CD4-positive, alpha-beta memory T cell (primary cell): ENCODE data around the gene VARS1. TPM values are rescaled to one million over a fixed set of nuclear protein-coding genes. Genes with fewer than 3 reads are reported as not detected.

Source experiments
- CTCF ChIA-PET: fragments of 350-600 bp; sonication (Branson Sonifier 250); formaldehyde crosslinking; loops from one replicate; lab custom pipeline; 2021; ENCODE audit warnings: inconsistent platforms; ENCODE audit not compliant: partially characterized antibody; lab: Charles Lee
- POLR2A ChIA-PET: fragments of 350-600 bp; sonication (Branson Sonifier 250); formaldehyde crosslinking; loops from one replicate; lab custom pipeline; 2021; ENCODE audit not compliant: partially characterized antibody; lab: Charles Lee
- DNase-seq, 5 donors: peaks; one replicate each; pipeline versions ENCODE4 v3.0.0 to v3.0.0-alpha.2; 2020 to 2022; ENCODE audit warnings: mixed read lengths in 1 of 5
- H3K27ac ChIP-seq: one replicate; pipeline ENCODE4 v1.7.0; 2013; ENCODE audit warnings: low read depth, low read length
- H3K27me3 ChIP-seq: 2 replicates; pipeline ENCODE4 v1.7.0; 2013; ENCODE audit warnings: mild to moderate bottlenecking, low read length, moderate library complexity; ENCODE audit not compliant: insufficient read depth
- H3K36me3 ChIP-seq: 2 replicates; pipeline ENCODE4 v1.7.0; 2013; ENCODE audit warnings: mild to moderate bottlenecking, low read length, moderate library complexity; ENCODE audit not compliant: insufficient read depth
- H3K4me1 ChIP-seq: 2 replicates; pipeline ENCODE4 v1.7.0; 2013; ENCODE audit warnings: mild to moderate bottlenecking, low read length, moderate library complexity; ENCODE audit not compliant: insufficient read depth
- H3K4me3 ChIP-seq, 2 donors: one replicate each; pipeline ENCODE4 v1.7.0; 2013; ENCODE audit warnings: low read length in 2 of 2, mild to moderate bottlenecking in 1 of 2
- H3K9me3 ChIP-seq, 2 donors: one replicate each; pipeline ENCODE4 v1.7.0; 2013; ENCODE audit warnings: low read length in 2 of 2, control low read depth in 1 of 2; ENCODE audit not compliant: control insufficient read depth in 1 of 2
- H3K27ac Mint-ChIP-seq, 7 donors: one replicate each; pipeline ENCODE4 v1.8.0; 2020 to 2021; ENCODE audit warnings: mixed read lengths in 7 of 7, mild to moderate bottlenecking in 6 of 7, inconsistent platforms in 3 of 7, moderate library complexity in 3 of 7
- H3K27me3 Mint-ChIP-seq, 2 donors: one replicate each; pipeline ENCODE4 v1.8.0; 2020 to 2021; ENCODE audit warnings: mixed read lengths in 2 of 2
- H3K36me3 Mint-ChIP-seq, 2 donors: one replicate each; pipeline ENCODE4 v1.8.0; 2020 to 2021; ENCODE audit warnings: mixed read lengths in 2 of 2, inconsistent platforms in 1 of 2, mild to moderate bottlenecking in 1 of 2
- H3K4me1 Mint-ChIP-seq, 4 donors: one replicate each; pipeline ENCODE4 v1.8.0; 2020 to 2021; ENCODE audit warnings: mixed read lengths in 4 of 4, mild to moderate bottlenecking in 1 of 4
- H3K4me3 Mint-ChIP-seq, 8 donors: one replicate each; pipeline ENCODE4 v1.8.0; 2020 to 2021; ENCODE audit warnings: mixed read lengths in 8 of 8, mild to moderate bottlenecking in 7 of 8, moderate library complexity in 6 of 8, inconsistent platforms in 3 of 8
- H3K9me3 Mint-ChIP-seq, 8 donors: one replicate each; pipeline ENCODE4 v1.8.0; 2020 to 2021; ENCODE audit warnings: mixed read lengths in 8 of 8, mild to moderate bottlenecking in 5 of 8, inconsistent platforms in 3 of 8, moderate library complexity in 1 of 8
- intact Hi-C: fragments of 100-400 bp; cut with micrococcal nuclease; formaldehyde crosslinking; loops from one replicate; pipeline ENCODE4 v1.15.1; 2023
- polyA plus RNA-seq, 2 donors: library from polyadenylated mRNA; unstranded; fragments of 300-500 nt; fragmentation: Illumina TruSeq; gene quantifications; one replicate each; pipeline ENCODE4 v1.2.3, GENCODE V29; 2021
- total RNA-seq, 2 experiments: library from RNA; stranded (reverse); gene quantifications; one replicate each; pipeline ENCODE4 v1.2.3, GENCODE V29; 2021

Gene VARS1
- total and polyA plus RNA-seq, 4 experiments from 2014 or later, result 39.6 to 46.8 (median 44.7) TPM

DNA sequence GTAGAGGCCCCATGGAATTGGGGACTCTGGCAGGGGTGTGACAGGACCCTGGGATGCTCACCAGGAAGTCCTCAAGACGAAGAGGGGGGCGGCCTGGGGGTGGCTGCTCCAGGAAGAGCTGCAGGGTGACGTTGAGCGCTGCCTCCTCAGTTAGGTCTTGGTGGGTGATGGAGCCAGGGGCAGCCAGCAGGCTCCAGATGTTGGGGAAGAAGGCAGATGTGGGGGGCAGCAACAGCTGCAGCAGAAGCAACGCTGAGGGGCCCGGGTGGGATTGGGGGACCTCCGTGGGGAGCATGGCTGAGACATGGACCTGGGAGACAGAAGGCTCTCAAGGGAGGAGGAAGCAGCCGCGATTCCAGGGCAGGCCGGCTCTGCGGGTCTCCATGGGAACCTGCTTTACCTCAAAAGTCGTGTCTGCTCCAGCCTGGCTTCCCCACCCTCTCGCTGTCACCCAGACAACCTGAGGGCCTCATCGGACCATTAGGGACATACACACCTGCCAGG lies 19.0 kb downstream of the VARS1 start:
- peak overlapping the region in 1 of 2 donors; percentile 30 for H3K4me3 ChIP-seq
- peaks cover 20% of the 10 kb centered on the region for H3K36me3 ChIP-seq
- H3K27me3 Mint-ChIP-seq, result no peaks in the 10 kb centered on the region
- ChIA-PET CTCF (interaction anchor here (12.8 kb wide), 1 partner anchor 43 kb away, joined by 173 read pairs; the partner anchor contains the start of genes CLIC1, DDAH2 and MSH5), POLR2A (interaction anchor here (1.2 to 1.9 kb wide), 3 partner anchors 19 to 87 kb away, joined by 3 to 10 read pairs (median 4); partner anchors contain the start of genes MSH5 and VARS1)
- no peaks in the 10 kb centered on the region for H3K27me3 ChIP-seq
- H3K27ac Mint-ChIP-seq, result peak overlapping the region; percentile 19 to 78 (median 65)
- H3K4me1 ChIP-seq, result peaks cover 50% of the 10 kb centered on the region
- H3K27ac ChIP-seq, result peak overlapping the region; percentile 46
- H3K36me3 Mint-ChIP-seq, result peaks cover 0 to 26% of the 10 kb centered on the region in 2 donors
- H3K9me3 Mint-ChIP-seq, result no peaks in the 10 kb centered on the region
- intact Hi-C loops, result loop anchor here (2.0 kb wide), 1 partner anchor 18 kb away; the partner anchor contains the start of gene VARS1
- no peaks in the 10 kb centered on the region for H3K9me3 ChIP-seq
- DNase-seq, result no peak
- H3K4me1 Mint-ChIP-seq, result peaks cover 14 to 48% (median 33%) of the 10 kb centered on the region in 4 donors
- H3K4me3 Mint-ChIP-seq, result peak overlapping the region; percentile 27 to 75 (median 58)

DNA sequence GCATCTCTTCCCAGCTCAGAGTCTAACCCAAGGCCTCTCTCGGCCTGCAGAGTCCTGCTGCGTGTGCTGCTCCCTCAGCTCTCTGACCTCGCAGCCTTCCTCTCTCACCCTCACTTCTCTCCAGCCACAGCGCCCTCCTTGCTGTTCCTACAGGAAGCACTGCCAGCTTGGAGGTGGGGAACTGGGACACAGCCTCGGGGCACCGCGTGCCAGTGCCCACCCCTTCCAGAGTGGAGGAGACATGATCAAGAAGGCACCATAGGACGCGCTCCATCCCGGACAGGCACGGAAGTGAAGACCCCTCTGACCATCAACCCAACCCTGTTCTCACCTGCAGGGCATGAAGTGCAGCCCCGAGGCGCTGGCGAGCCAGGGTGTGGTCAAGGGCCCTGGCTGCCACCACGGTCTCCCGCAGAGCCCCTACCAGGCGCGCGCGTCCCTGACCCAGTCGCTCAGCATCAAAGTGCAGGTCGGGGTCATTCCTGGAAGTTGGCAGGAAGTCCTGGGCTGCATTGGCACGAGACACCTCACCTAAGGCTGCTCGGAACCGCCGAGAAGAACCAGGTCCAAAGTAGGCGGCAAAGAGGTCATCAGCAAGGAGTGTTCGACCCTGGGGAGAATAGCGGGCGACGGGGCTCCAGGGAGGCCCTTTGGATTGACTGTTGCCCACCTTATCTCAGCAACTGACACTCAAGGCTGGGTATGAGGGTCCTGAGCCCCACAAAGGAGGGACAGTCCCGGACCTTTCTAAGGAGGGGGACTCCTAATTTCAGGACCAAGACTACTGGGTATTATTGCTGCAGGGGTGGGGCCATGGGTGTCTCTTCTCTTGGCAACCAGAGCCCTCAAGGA lies 19.7 kb downstream of the VARS1 start:
- Mint-ChIP-seq H3K27me3 (no peaks in the 10 kb centered on the region), H3K9me3 (no peaks in the 10 kb centered on the region), H3K27ac (peak overlapping the region; percentile 29 to 78 (median 66)), H3K4me3 (peak overlapping the region in 5 of 8 donors; percentile 44 to 73 (median 61)), H3K4me1 (peaks cover 18 to 54% (median 39%) of the 10 kb centered on the region in 4 donors), H3K36me3 (peaks cover 0 to 24% of the 10 kb centered on the region in 2 donors)
- intact Hi-C loops, result loop anchor here (2.0 kb wide), 1 partner anchor 19 kb away; the partner anchor contains the start of gene VARS1
- Histone ChIP-seq H3K36me3 (peaks cover 14% of the 10 kb centered on the region), H3K4me1 (peaks cover 57% of the 10 kb centered on the region), H3K9me3 (no peaks in the 10 kb centered on the region), H3K27me3 (no peaks in the 10 kb centered on the region), H3K27ac (peak overlapping the region; percentile 46), H3K4me3 (no peak overlapping the region)
- CTCF ChIA-PET, result interaction anchor here (1.5 to 12.8 kb wide), 3 partner anchors 11 to 42 kb away, joined by 4 to 173 read pairs (median 5); partner anchors contain the start of genes CLIC1, DDAH2 and MSH5
- no peak for DNase-seq
- POLR2A ChIA-PET, result interaction anchor here (1.1 to 7.1 kb wide), 5 partner anchors 19 to 87 kb away, joined by 4 to 78 read pairs (median 6); partner anchors contain the start of genes CLIC1, HSPA1B, LSM2 and MSH5

DNA sequence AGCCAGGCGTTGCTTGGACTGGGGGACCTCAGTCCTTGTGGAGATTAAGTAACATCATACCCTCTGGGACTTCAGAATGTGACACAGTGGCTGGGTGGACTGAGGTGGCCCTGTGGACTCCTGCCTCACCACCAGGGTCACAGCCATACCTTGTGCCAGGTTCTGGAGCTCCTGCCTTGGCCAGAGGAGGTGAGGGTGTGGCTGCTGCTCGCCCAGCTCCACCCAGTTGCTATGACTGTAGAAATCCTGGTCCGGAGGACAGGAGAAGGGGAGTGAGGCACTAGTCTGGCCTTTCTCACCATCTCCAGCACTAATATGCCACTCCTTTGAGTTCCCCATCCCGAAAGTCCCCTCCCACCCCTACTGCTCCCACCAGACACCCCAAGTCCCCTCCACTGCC lies 20.4 kb downstream of the VARS1 start:
- Mint-ChIP-seq H3K4me1 (peaks cover 18 to 54% (median 40%) of the 10 kb centered on the region in 4 donors), H3K27me3 (no peaks in the 10 kb centered on the region), H3K36me3 (peaks cover 0 to 17% of the 10 kb centered on the region in 2 donors), H3K4me3 (peak overlapping the region in 3 of 8 donors; percentile 6 to 41 (median 39)), H3K27ac (no peak overlapping the region), H3K9me3 (no peaks in the 10 kb centered on the region)
- Histone ChIP-seq H3K9me3 (no peaks in the 10 kb centered on the region), H3K4me1 (peaks cover 61% of the 10 kb centered on the region), H3K4me3 (no peak overlapping the region), H3K36me3 (peaks cover 7% of the 10 kb centered on the region), H3K27ac (no peak overlapping the region), H3K27me3 (no peaks in the 10 kb centered on the region)
- POLR2A ChIA-PET, result interaction anchor here (1.1 to 7.1 kb wide), 4 partner anchors 20 to 52 kb away, joined by 5 to 78 read pairs (median 8); partner anchors contain the start of genes CLIC1, HSPA1B, LSM2 and MSH5
- CTCF ChIA-PET, result interaction anchor here (1.5 to 12.8 kb wide), 3 partner anchors 11 to 41 kb away, joined by 4 to 173 read pairs (median 5); partner anchors contain the start of genes CLIC1, DDAH2 and MSH5
- DNase-seq, result no peak
- intact Hi-C loops, result no loop called here

DNA sequence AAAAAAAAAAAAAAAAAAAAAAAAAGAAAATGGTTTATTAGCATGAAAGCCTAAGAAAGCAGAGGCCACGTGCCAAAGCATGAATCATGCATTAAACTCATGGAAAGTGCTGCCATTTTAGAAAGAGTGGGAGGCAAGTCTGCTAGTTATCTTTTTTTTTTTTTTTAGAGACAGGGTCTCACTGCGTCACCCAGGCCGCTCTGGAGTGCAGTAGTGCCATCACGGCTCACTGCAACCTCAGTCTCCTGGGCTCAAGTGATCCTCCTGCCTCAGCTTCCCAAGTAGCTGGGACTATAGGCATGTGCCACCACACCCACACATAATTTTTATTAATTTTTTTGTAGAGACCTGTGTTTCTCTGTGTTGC lies 23.6 kb downstream of the VARS1 start:
- Histone ChIP-seq H3K36me3 (no peaks in the 10 kb centered on the region), H3K4me1 (peaks cover 56% of the 10 kb centered on the region), H3K4me3 (no peak overlapping the region), H3K9me3 (no peaks in the 10 kb centered on the region), H3K27ac (no peak overlapping the region), H3K27me3 (no peaks in the 10 kb centered on the region)
- no peak for DNase-seq
- no peaks in the 10 kb centered on the region for H3K27me3 Mint-ChIP-seq
- peak overlapping the region in 5 of 7 donors; percentile 84 to 90 (median 85) for H3K27ac Mint-ChIP-seq
- peak overlapping the region; percentile 18 to 81 (median 72) for H3K4me3 Mint-ChIP-seq
- intact Hi-C loops, result loop anchor here (2.0 to 5.0 kb wide), 2 partner anchors 33 to 45 kb away; partner anchors contain the start of genes HSPA1A and HSPA1L
- H3K36me3 Mint-ChIP-seq, result no peaks in the 10 kb centered on the region
- H3K9me3 Mint-ChIP-seq, result no peaks in the 10 kb centered on the region
- POLR2A ChIA-PET, result interaction anchor here (0.9 to 7.1 kb wide), 8 partner anchors 24 to 58 kb away, joined by 3 to 78 read pairs (median 7); partner anchors contain the start of genes CLIC1, DDAH2, HSPA1B and LSM2
- peaks cover 20 to 52% (median 38%) of the 10 kb centered on the region in 4 donors for H3K4me1 Mint-ChIP-seq
- CTCF ChIA-PET, result interaction anchor here (0.7 to 12.8 kb wide), 3 partner anchors 35 to 59 kb away, joined by 3 to 173 read pairs (median 22); partner anchors contain the start of genes CLIC1, DDAH2 and MSH5

DNA sequence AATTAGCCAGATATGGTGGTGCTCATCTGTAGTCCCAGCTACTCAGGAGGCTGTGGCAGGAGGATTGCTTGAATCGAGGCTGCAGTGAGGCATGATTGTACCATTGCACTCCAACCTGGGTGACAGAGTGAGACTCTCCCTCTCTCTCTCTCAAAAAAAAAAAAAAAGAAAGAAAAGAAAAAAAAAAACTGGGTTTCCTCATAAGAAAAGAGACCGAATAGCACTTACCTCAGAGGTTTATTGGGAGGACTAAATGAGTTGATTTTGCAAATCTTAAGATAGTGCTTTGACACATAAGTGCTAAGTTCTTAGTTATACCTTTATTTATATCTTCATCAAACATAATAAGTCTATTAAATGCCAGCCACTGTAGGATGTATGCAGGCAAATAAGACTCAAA lies 24.7 kb downstream of the VARS1 start:
- Histone ChIP-seq H3K27ac (no peak overlapping the region), H3K4me3 (no peak overlapping the region), H3K27me3 (no peaks in the 10 kb centered on the region), H3K4me1 (peaks cover 45% of the 10 kb centered on the region), H3K36me3 (no peaks in the 10 kb centered on the region), H3K9me3 (no peaks in the 10 kb centered on the region)
- Mint-ChIP-seq H3K27me3 (no peaks in the 10 kb centered on the region), H3K4me1 (peaks cover 17 to 42% (median 30%) of the 10 kb centered on the region in 4 donors), H3K27ac (peak overlapping the region in 6 of 7 donors; percentile 13 to 89 (median 58)), H3K4me3 (peak overlapping the region in 3 of 8 donors; percentile 57 to 72 (median 57)), H3K9me3 (no peaks in the 10 kb centered on the region), H3K36me3 (no peaks in the 10 kb centered on the region)
- ChIA-PET CTCF (interaction anchor here (1.7 to 12.8 kb wide), 7 partner anchors 12 to 60 kb away, joined by 4 to 173 read pairs (median 11); partner anchors contain the start of genes CLIC1, DDAH2, HSPA1A and HSPA1L), POLR2A (interaction anchor here (0.6 to 7.1 kb wide), 7 partner anchors 8 to 106 kb away, joined by 3 to 78 read pairs (median 7); partner anchors contain the start of genes CLIC1, GPANK1, HSPA1B and MSH5)
- intact Hi-C loops, result loop anchor here (5.0 kb wide), 1 partner anchor 46 kb away; the partner anchor contains the start of genes HSPA1A and HSPA1L
- no peak for DNase-seq

DNA sequence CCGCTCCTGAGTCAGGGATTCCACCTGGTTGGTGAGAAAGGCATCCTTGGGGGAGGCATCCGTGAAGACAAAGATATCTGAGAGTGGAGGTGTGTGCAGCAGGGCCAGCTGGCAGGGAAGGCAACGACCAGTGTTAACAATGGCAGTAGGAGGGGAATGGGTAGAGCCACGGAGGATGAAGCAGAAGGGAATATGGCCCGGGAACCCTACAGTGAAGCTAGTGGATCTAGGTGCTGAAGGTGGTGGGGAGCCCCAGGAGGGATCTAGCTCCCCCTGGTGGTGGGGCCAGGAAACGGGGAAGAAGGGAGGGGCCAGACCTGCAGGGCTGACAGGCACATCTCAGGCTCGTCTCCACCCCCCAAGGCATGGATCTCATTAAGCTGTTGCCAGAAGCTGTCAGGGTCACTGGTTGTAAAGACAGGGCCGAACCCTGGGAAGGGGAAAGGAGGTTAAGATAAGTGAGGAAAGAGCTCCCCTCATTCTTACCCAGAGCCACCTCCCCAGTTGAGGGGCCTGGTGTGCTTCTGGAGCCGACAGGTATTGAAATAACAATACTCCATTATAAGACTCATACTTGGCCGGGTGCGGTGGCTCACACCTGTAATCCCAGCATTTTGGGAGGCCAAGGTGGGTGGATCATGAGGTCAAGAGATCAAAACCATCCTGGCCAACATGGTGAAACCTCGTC lies 25.7 kb downstream of the VARS1 start:
- H3K36me3 Mint-ChIP-seq, result no peaks in the 10 kb centered on the region
- Histone ChIP-seq H3K36me3 (no peaks in the 10 kb centered on the region), H3K4me3 (no peak overlapping the region), H3K4me1 (peaks cover 35% of the 10 kb centered on the region), H3K9me3 (no peaks in the 10 kb centered on the region), H3K27me3 (no peaks in the 10 kb centered on the region), H3K27ac (no peak overlapping the region)
- peaks cover 15 to 34% (median 24%) of the 10 kb centered on the region in 4 donors for H3K4me1 Mint-ChIP-seq
- POLR2A ChIA-PET, result interaction anchor here (0.9 to 7.1 kb wide), 11 partner anchors 28 to 105 kb away, joined by 3 to 78 read pairs (median 5); partner anchors contain the start of genes CLIC1, DDAH2, GPANK1 and HSPA1A
- no peaks in the 10 kb centered on the region for H3K27me3 Mint-ChIP-seq
- H3K27ac Mint-ChIP-seq, result peak overlapping the region in 5 of 7 donors; percentile 0 to 65 (median 36)
- peak; percentile 75 to 81 (median 80) for DNase-seq
- H3K9me3 Mint-ChIP-seq, result no peaks in the 10 kb centered on the region
- H3K4me3 Mint-ChIP-seq, result peak overlapping the region in 2 of 8 donors; percentile 42 to 57
- CTCF ChIA-PET, result interaction anchor here (0.6 to 12.8 kb wide), 31 partner anchors 10 to 219 kb away, joined by 3 to 173 read pairs (median 4); partner anchors contain the start of genes APOM, CLIC1, DDAH2 and HSPA1A
- intact Hi-C loops, result loop anchor here (1.0 to 5.0 kb wide), 2 partner anchors 41 to 47 kb away; partner anchors contain the start of genes DDAH2, HSPA1A and HSPA1L
